ENCODE data around the gene PLK2.

Gene PLK2

DNA sequence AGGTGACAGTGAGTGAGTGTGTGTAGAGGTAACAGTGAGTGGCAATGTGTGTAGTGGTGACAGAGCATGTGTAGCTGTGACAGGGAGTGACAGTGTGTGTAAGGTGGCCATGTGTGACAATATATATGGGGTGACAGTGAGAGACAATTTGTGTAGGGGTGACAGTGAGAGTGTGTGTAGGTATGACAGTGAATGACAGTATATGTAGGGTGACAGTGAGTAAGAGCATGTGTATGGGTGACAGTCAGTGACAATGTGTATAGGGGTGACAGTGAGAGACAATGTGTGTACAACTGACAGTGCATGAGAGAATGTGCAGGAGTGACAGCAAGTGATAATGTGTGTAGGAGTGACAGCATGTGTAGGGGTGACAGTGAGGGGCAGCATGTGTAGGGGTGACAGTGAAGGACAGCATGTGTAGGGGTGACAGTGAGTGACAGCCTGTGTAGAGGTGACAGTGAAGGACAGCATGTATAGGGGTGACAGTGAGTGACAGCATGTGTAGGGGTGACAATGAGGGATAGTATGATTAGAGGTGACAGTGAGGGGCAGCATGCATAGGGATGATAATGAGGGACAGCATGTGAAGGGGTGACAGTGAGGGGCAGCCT is 21.3 kb upstream of the PLK2 start:
- H4K91ac ChIP-seq (ENCODE audit: low read length), result peak overlapping the region; percentile 30
- no peak overlapping the region for H2AFZ ChIP-seq (ENCODE audit: low read depth, low read length)
- no peak overlapping the region for H2BK15ac ChIP-seq (ENCODE audit: low read depth, poor library complexity, severe bottlenecking)
- H2BK120ac ChIP-seq (ENCODE audit: low read depth, low read length), result no peak overlapping the region
- H3K4me2 ChIP-seq (ENCODE audit: low read length, poor library complexity, severe bottlenecking), result no peak overlapping the region
- no peak overlapping the region for H4K8ac ChIP-seq (ENCODE audit: low read length)
- H2BK5ac ChIP-seq (ENCODE audit: low read depth, low read length, poor library complexity, severe bottlenecking), result no peak overlapping the region
- H3K27ac ChIP-seq (ENCODE audit: low read length, poor library complexity, severe bottlenecking), result no peak overlapping the region
- H3K36me3 ChIP-seq (ENCODE audit: control insufficient read depth in 1 of 2, insufficient read depth in 2 of 2, low read depth in 1 of 2, low read length in 2 of 2), result no peaks in the 10 kb centered on the region
- no peaks in the 10 kb centered on the region for H3K4me1 ChIP-seq (ENCODE audit: control insufficient read depth, insufficient read depth, low read depth, low read length)
- no peak overlapping the region for H2BK12ac ChIP-seq (ENCODE audit: low read length in 2 of 2)
- no peak overlapping the region for H3K4me3 ChIP-seq (ENCODE audit: insufficient read depth in 1 of 2, low read depth in 1 of 2, low read length in 2 of 2)
- H3K27me3 ChIP-seq (ENCODE audit: control insufficient read depth in 1 of 2, insufficient read depth in 1 of 2, low read length in 2 of 2), result peaks cover 0 to 10% of the 10 kb centered on the region in 2 experiments
- no peak overlapping the region for H3K18ac ChIP-seq (ENCODE audit: low read depth in 1 of 2, low read length in 2 of 2)
- H3K79me1 ChIP-seq (replicated peaks; ENCODE audit: low read length, poor library complexity, severe bottlenecking), result no peaks in the 10 kb centered on the region
- H3K23ac ChIP-seq (ENCODE audit: low read length in 2 of 2), result no peak overlapping the region
- no peak overlapping the region for H2AK5ac ChIP-seq (ENCODE audit: low read length, severe bottlenecking)
- H3K9me3 ChIP-seq (ENCODE audit: control insufficient read depth, low read length), result no peaks in the 10 kb centered on the region
- H3K14ac ChIP-seq (ENCODE audit: low read length in 2 of 2), result peak overlapping the region in 1 of 2 experiments; percentile 48
- no peak overlapping the region for H3K9ac ChIP-seq (ENCODE audit: low read length)
- DNase-seq, result no peak
- no peak overlapping the region for H3K4ac ChIP-seq (ENCODE audit: low read depth in 1 of 2, low read length in 2 of 2)

DNA sequence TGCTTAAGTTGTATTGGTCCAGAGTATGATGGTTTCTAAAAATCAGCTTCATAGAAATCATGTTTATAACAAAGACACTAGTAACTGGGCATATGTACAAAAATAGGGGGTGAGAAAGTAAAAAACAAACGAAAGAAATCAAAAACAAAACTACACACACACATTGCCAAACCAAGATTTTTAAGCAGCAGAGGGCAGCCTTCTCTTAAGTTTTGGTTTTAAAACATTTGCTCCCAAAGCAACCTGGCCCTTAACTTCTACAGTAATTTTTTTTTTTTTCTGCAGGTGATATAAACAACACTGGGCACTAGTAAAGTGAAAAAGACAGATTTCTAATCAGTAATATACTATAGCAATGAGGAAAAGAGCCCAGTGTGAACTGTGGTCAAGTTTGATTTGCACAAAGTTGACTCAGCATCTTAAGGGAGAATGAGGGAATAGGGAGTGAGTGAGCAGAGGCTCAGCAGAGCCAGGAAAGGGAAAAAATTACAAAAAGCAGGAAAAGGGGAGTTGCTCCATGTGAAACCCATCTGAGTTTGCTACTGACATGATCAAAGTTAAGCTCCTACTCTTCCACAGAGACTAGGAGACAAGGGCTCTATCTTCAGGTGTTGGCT is 18.0 kb upstream of the PLK2 start:
- Histone ChIP-seq H3K18ac (ENCODE audit: low read depth in 1 of 2, low read length in 2 of 2) (no peak overlapping the region), H3K27me3 (ENCODE audit: control insufficient read depth in 1 of 2, insufficient read depth in 1 of 2, low read length in 2 of 2) (no peaks in the 10 kb centered on the region), H3K27ac (ENCODE audit: low read length, poor library complexity, severe bottlenecking) (no peak overlapping the region), H3K9me3 (ENCODE audit: control insufficient read depth, low read length) (no peaks in the 10 kb centered on the region), H3K4me2 (ENCODE audit: low read length, poor library complexity, severe bottlenecking) (no peak overlapping the region), H3K14ac (ENCODE audit: low read length in 2 of 2) (no peak overlapping the region), H3K23ac (ENCODE audit: low read length in 2 of 2) (no peak overlapping the region), H3K4me1 (ENCODE audit: control insufficient read depth, insufficient read depth, low read depth, low read length) (no peaks in the 10 kb centered on the region), H3K4me3 (ENCODE audit: insufficient read depth in 1 of 2, low read depth in 1 of 2, low read length in 2 of 2) (no peak overlapping the region), H3K9ac (ENCODE audit: low read length) (no peak overlapping the region), H2AFZ (ENCODE audit: low read depth, low read length) (no peak overlapping the region), H3K79me1 (replicated peaks; ENCODE audit: low read length, poor library complexity, severe bottlenecking) (no peaks in the 10 kb centered on the region), H2BK120ac (ENCODE audit: low read depth, low read length) (no peak overlapping the region), H2BK15ac (ENCODE audit: low read depth, poor library complexity, severe bottlenecking) (no peak overlapping the region), H4K8ac (ENCODE audit: low read length) (no peak overlapping the region), H2BK12ac (ENCODE audit: low read length in 2 of 2) (no peak overlapping the region), H4K91ac (ENCODE audit: low read length) (no peak overlapping the region), H3K36me3 (ENCODE audit: control insufficient read depth in 1 of 2, insufficient read depth in 2 of 2, low read depth in 1 of 2, low read length in 2 of 2) (no peaks in the 10 kb centered on the region), H3K4ac (ENCODE audit: low read depth in 1 of 2, low read length in 2 of 2) (no peak overlapping the region), H2BK5ac (ENCODE audit: low read depth, low read length, poor library complexity, severe bottlenecking) (no peak overlapping the region), H2AK5ac (ENCODE audit: low read length, severe bottlenecking) (no peak overlapping the region)
- 80% methylated on average over 1 of the region's 1 CpG for WGBS
- no peak for DNase-seq

DNA sequence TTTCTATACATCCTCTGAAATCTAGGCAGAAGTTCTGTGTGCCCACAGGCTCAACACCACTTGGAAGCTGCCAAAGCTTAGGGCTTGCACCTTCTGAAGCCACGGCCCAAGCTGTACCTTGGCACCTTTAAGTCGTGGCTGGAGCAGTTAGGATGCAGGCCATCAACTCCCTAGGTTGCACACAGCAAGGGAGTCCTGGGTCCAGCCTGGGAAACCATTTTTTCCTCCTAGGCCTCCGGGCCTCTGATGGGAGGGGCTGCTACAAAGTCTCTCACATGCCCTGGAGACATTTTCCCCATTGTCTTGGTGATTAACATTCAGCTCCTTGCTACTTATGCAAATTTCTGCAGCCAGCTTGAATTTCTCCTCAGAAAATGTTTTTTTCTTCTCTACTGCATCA is 15.5 kb upstream of the PLK2 start:
- H4K91ac ChIP-seq (ENCODE audit: low read length), result no peak overlapping the region
- no peak overlapping the region for H3K18ac ChIP-seq (ENCODE audit: low read depth in 1 of 2, low read length in 2 of 2)
- no peak overlapping the region for H3K4ac ChIP-seq (ENCODE audit: low read depth in 1 of 2, low read length in 2 of 2)
- no peak overlapping the region for H3K27ac ChIP-seq (ENCODE audit: low read length, poor library complexity, severe bottlenecking)
- H3K79me1 ChIP-seq (replicated peaks; ENCODE audit: low read length, poor library complexity, severe bottlenecking), result no peaks in the 10 kb centered on the region
- no peak overlapping the region for H2BK15ac ChIP-seq (ENCODE audit: low read depth, poor library complexity, severe bottlenecking)
- H3K4me2 ChIP-seq (ENCODE audit: low read length, poor library complexity, severe bottlenecking), result no peak overlapping the region
- no peak overlapping the region for H3K23ac ChIP-seq (ENCODE audit: low read length in 2 of 2)
- H2AK5ac ChIP-seq (ENCODE audit: low read length, severe bottlenecking), result no peak overlapping the region
- no peaks in the 10 kb centered on the region for H3K27me3 ChIP-seq (ENCODE audit: control insufficient read depth in 1 of 2, insufficient read depth in 1 of 2, low read length in 2 of 2)
- H2AFZ ChIP-seq (ENCODE audit: low read depth, low read length), result no peak overlapping the region
- no peaks in the 10 kb centered on the region for H3K4me1 ChIP-seq (ENCODE audit: control insufficient read depth, insufficient read depth, low read depth, low read length)
- no peaks in the 10 kb centered on the region for H3K9me3 ChIP-seq (ENCODE audit: control insufficient read depth, low read length)
- WGBS, result 70% methylated on average over 3 of the region's 3 CpGs
- H2BK120ac ChIP-seq (ENCODE audit: low read depth, low read length), result no peak overlapping the region
- no peak overlapping the region for H4K8ac ChIP-seq (ENCODE audit: low read length)
- no peak overlapping the region for H2BK5ac ChIP-seq (ENCODE audit: low read depth, low read length, poor library complexity, severe bottlenecking)
- H3K9ac ChIP-seq (ENCODE audit: low read length), result no peak overlapping the region
- no peak overlapping the region for H2BK12ac ChIP-seq (ENCODE audit: low read length in 2 of 2)
- no peak overlapping the region for H3K4me3 ChIP-seq (ENCODE audit: insufficient read depth in 1 of 2, low read depth in 1 of 2, low read length in 2 of 2)
- no peaks in the 10 kb centered on the region for H3K36me3 ChIP-seq (ENCODE audit: control insufficient read depth in 1 of 2, insufficient read depth in 2 of 2, low read depth in 1 of 2, low read length in 2 of 2)
- H3K14ac ChIP-seq (ENCODE audit: low read length in 2 of 2), result no peak overlapping the region
- DNase-seq, result no peak

DNA sequence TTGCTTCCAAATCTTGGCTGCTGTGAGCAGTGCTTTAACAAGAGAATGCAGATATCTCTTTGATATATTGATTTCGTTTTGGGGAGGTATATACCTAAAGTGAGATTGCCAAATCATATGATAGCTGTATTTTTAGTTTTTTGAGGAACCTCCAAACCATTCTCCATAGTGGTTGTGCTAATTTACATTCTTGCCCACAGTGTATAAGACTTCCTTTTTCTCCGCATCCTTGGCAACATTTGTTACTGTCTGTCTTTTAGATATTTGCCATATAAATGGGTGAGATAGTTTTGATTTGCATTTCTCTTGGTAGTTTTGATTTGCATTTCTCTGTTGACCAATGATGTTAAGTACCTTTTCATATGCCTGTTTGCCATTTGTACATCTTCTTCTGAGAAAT is 10.0 kb upstream of the PLK2 start:
- DNase-seq, result no peak
- WGBS, result 100% methylated on average over 1 of the region's 2 CpGs
- H3K4me3 ChIP-seq (ENCODE audit: insufficient read depth in 1 of 2, low read depth in 1 of 2, low read length in 2 of 2), result no peak overlapping the region
- H3K27ac ChIP-seq (ENCODE audit: low read length, poor library complexity, severe bottlenecking), result no peak overlapping the region
- no peak overlapping the region for H2BK5ac ChIP-seq (ENCODE audit: low read depth, low read length, poor library complexity, severe bottlenecking)
- H2AFZ ChIP-seq (ENCODE audit: low read depth, low read length), result no peak overlapping the region
- H3K27me3 ChIP-seq (ENCODE audit: control insufficient read depth in 1 of 2, insufficient read depth in 1 of 2, low read length in 2 of 2), result no peaks in the 10 kb centered on the region
- H2BK15ac ChIP-seq (ENCODE audit: low read depth, poor library complexity, severe bottlenecking), result no peak overlapping the region
- H3K18ac ChIP-seq (ENCODE audit: low read depth in 1 of 2, low read length in 2 of 2), result no peak overlapping the region
- H2BK12ac ChIP-seq (ENCODE audit: low read length in 2 of 2), result no peak overlapping the region
- H3K9me3 ChIP-seq (ENCODE audit: control insufficient read depth, low read length), result no peaks in the 10 kb centered on the region
- no peaks in the 10 kb centered on the region for H3K36me3 ChIP-seq (ENCODE audit: control insufficient read depth in 1 of 2, insufficient read depth in 2 of 2, low read depth in 1 of 2, low read length in 2 of 2)
- H3K9ac ChIP-seq (ENCODE audit: low read length), result no peak overlapping the region
- no peak overlapping the region for H4K8ac ChIP-seq (ENCODE audit: low read length)
- no peak overlapping the region for H2AK5ac ChIP-seq (ENCODE audit: low read length, severe bottlenecking)
- no peak overlapping the region for H3K23ac ChIP-seq (ENCODE audit: low read length in 2 of 2)
- H3K4me2 ChIP-seq (ENCODE audit: low read length, poor library complexity, severe bottlenecking), result no peak overlapping the region
- H4K91ac ChIP-seq (ENCODE audit: low read length), result no peak overlapping the region
- H3K4me1 ChIP-seq (ENCODE audit: control insufficient read depth, insufficient read depth, low read depth, low read length), result no peaks in the 10 kb centered on the region
- no peak overlapping the region for H2BK120ac ChIP-seq (ENCODE audit: low read depth, low read length)
- no peaks in the 10 kb centered on the region for H3K79me1 ChIP-seq (replicated peaks; ENCODE audit: low read length, poor library complexity, severe bottlenecking)
- H3K4ac ChIP-seq (ENCODE audit: low read depth in 1 of 2, low read length in 2 of 2), result no peak overlapping the region
- H3K14ac ChIP-seq (ENCODE audit: low read length in 2 of 2), result no peak overlapping the region

Measured in mesenchymal stem cell (in vitro differentiated cells and primary cell).